HS-27A (cell line): ENCODE measurements around the gene GABRG3.
"Not testable (repeated sequence)": the region's sequence is repeated elsewhere in the genome, so short reads cannot be mapped to it uniquely, and the experiment has no call there.

Experiments used
- DNase-seq: peaks from one replicate; pipeline ENCODE4 v3.0.0-alpha.2; 2012; ENCODE audit warnings: low read depth, missing footprints

Gene GABRG3

GRCh38 chr15:27336676-27337075 lies 365.7 kb downstream of the GABRG3 start:
- DNase-seq = no peak

GRCh38 chr15:27339138-27339537 lies 368.2 kb downstream of the GABRG3 start:
- DNase-seq = no peak

DNA sequence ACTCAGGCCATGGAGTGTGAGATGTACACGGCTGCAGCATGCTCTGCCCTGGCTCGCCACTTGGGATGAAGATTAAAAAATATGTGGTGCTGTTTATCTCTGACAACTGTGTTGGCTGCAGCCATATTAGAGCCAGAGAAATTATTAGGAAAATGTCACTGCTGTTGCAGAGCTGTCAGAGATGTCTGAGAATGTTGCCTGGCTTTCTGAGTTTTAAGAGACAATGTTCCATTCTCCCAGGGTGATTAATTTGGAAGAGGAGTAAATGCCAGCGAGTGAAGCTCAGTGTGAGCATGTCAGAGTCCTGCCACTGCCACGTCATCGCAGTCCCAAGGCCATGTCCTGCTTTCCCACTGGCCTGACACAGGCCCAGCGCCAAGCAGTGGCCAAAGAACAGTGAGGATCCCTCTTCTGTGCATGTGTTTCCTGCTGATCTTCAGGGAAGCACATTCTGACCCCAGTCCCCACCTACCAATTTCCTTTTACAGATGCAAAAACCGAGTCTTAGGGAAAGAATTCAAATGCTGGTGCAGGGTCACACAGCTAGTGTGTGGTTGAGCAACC lies 370.9 kb downstream of the GABRG3 start:
- DNase-seq = no peak

- DNase-seq = no peak
Observed at GRCh38 chr15:27342991-27343390, 372.0 kb downstream of the GABRG3 start.

GRCh38 chr15:27352136-27352535 lies 381.2 kb downstream of the GABRG3 start:
- DNase-seq = no peak

- DNase-seq = no peak
Observed at GRCh38 chr15:27353856-27354255, 382.9 kb downstream of the GABRG3 start.

GRCh38 chr15:27358751-27359434 lies 387.9 kb downstream of the GABRG3 start:
- DNase-seq = no peak

GRCh38 chr15:27359586-27359985 lies 388.6 kb downstream of the GABRG3 start:
- no peak for DNase-seq

- no peak for DNase-seq
Observed at GRCh38 chr15:27360316-27360715, 389.3 kb downstream of the GABRG3 start.

GRCh38 chr15:27361438-27361837 lies 390.5 kb downstream of the GABRG3 start:
- no peak for DNase-seq

- no peak for DNase-seq
Observed at GRCh38 chr15:27365456-27365855, 394.5 kb downstream of the GABRG3 start.

GRCh38 chr15:27377391-27377790 lies 406.4 kb downstream of the GABRG3 start:
- DNase-seq = not testable (repeated sequence)

DNA sequence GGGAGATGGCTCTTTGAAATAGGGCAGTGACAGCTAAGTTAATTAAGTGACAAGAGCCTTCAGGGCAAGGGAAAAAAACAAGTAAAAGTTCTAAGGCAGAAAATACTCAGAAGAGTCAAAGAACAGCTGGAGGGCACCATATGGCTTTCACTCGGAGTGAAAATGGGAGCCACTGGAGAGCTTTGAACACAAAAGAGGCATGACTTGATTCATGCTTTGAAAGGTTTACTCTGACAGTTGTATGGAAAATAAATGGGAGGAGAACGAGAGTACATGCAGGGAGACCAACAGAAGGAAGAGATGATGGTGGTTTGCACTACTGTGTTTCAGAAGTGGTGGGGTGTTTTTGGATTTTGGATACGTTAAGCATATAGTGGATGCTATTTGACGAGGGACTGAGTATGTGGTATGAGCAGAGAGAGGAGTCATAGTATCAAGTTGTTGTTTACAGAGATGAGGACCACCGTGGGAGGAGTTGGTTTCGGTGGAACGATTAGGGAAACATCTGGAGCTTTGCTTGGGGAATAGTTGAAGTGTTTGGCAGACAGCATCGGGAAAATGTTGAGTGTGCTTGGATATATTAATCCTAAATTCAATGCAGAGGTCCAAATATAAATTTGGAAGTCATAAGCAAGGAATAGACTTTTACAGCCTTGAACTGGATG lies 411.5 kb downstream of the GABRG3 start:
- DNase-seq = no peak

DNA sequence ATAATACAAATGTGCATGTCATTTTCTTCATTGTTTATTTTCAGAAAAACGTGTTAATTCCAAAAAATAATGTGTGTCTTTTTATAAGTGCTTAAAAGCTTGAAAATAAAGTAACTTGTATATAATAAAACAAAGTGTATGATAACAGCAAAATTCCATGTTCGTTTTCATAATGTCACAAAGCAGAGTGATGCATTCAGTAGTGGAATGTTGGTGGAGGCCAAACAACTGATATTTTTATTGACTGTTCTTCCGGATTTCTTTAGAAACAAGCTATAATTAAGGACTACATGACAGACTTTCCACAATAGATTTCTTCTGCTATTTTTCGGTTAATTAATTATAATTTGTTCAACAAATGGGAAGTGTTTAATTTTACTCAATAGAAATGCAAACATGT lies 412.7 kb downstream of the GABRG3 start:
- no peak for DNase-seq

DNA sequence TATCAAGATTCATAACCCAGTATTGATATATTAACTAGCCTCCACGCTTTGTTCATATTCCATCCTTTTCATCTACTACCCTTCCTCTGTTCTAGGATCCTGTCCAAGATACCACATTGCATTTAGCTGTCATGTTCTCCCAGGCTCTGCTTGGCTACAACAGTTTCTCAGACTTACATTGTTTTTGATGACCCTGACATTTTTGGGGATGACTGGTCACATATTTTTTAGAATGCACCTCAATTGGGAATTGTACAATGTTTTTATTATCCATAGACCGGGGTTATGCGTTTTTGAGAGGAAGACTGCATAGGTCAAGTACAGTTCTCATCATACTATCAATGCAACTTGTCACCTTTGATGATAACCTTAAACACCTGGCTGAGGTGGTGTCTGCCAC lies 421.2 kb downstream of the GABRG3 start:
- DNase-seq = no peak

- DNase-seq = no peak
Observed at GRCh38 chr15:27396521-27396920, 425.5 kb downstream of the GABRG3 start.

- DNase-seq = no peak
Observed at GRCh38 chr15:27396996-27397395, 426.0 kb downstream of the GABRG3 start.

- DNase-seq = no peak
Observed at GRCh38 chr15:27398631-27399161, 427.7 kb downstream of the GABRG3 start.

DNA sequence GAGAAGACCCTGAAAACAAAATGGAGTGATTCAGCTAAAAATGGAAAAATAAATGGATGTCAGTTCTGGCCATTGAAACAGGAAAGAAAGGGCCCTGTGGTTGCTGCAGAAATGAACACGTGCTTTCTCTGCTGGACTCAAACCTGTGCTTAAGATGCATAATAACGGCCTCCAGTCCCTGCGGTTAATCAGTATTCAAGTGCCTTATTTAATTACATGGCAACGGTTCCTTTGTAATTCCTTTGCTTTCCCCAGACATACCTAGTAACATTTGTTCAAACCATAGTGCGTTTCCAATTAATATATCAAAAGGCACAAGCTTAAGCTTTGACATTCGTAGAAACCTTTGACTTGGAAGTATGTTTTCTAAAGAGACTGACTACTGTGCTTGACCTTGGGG lies 428.3 kb downstream of the GABRG3 start:
- no peak for DNase-seq

GRCh38 chr15:27401471-27401870 lies 430.5 kb downstream of the GABRG3 start:
- no peak for DNase-seq

DNA sequence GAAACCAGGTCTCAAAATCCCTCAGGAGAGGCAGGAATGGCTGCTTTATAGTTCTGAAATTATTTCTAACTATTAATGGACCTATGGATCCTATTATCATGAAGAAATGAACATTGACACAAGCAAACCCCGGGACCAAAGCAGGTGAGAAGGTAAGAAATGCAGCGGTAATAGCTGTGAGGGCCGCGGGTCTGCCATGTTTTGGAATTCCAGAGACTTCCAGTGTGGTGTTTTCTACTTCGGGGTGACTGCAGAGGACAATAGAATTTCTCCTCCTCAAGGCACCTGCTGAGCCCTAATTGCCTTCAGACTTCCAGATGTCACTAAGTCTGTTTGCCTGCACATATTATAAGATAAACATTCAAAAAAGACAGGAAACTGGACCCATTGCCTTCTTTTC lies 437.4 kb downstream of the GABRG3 start:
- DNase-seq = no peak

GRCh38 chr15:27410996-27411605 lies 440.1 kb downstream of the GABRG3 start:
- DNase-seq = no peak

DNA sequence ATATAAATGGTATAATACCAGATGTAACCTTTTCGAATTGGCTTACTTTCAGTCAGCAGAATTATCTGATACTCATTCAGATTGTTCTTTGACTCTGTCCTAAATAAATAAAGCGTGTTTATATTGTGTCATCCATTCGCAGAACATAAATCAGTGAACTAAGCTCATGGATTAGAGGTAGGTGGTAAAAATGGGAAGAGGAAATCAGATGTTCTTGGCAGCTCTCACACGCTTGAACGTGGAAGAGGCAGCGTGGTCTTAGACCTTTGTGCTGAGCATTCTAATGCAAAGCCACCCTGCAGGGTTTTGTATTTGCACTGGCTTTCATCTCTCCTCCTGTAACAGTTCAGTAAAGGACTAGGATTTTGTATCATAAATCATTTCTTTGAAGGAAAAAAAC lies 441.4 kb downstream of the GABRG3 start:
- no peak for DNase-seq
